Stimulated activated naive CD4-positive, alpha-beta T cell (primary cell): Measurements from ENCODE around the gene ZNF316.
A peak's percentile ranks its signal among the peaks of the same experiment; 100 is the strongest.
"Not testable (repeated sequence)": the region's sequence is repeated elsewhere in the genome, so short reads cannot be mapped to it uniquely, and the experiment has no call there.

ENCODE experiments used
- DNase-seq, 6 experiments: peaks; one replicate each; lab custom pipeline; 2025; lab: John Stamatoyannopoulos, UW

ZNF316 gene

DNA sequence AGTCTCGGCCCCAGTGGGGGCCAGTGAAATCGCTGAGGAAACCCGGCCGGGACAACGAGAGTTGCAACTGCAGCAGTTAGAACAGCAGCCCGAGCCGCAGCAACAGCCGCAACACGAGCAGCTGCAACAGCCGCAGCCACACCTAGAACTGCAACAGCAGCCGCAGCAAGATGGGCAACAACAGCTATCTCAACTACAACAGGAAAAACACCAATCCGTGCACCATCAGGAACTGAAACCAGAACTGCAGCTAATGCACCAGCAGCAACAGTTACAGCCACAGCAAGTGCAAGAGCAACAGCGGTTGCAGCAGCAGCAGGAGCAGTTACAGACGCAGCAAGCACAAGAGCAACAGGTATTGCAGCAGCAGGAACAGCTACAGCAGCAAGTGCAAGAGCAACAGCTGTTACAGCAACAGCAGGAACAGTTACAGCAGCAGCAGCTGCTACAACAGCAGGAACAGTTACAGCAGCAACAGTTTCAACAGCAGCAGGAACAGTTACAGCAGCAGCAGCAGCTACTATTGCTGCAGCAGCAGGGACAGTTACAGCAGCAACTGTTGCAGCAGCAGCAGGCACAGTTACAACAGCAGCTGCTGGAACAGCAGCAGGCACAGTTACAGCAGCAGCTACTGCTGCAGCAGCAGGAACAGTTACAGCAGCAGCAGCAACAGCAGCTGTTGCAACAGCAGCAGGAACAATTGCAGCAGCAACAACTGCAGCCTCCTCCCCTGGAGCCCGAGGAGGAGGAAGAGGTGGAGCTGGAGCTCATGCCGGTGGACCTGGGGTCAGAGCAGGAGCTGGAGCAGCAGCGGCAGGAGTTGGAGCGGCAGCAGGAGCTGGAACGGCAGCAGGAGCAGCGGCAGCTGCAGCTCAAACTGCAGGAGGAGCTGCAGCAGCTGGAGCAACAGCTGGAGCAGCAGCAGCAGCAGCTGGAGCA is 15.7 kb upstream of the ZNF316 start:
- DNase-seq: no peak

DNA sequence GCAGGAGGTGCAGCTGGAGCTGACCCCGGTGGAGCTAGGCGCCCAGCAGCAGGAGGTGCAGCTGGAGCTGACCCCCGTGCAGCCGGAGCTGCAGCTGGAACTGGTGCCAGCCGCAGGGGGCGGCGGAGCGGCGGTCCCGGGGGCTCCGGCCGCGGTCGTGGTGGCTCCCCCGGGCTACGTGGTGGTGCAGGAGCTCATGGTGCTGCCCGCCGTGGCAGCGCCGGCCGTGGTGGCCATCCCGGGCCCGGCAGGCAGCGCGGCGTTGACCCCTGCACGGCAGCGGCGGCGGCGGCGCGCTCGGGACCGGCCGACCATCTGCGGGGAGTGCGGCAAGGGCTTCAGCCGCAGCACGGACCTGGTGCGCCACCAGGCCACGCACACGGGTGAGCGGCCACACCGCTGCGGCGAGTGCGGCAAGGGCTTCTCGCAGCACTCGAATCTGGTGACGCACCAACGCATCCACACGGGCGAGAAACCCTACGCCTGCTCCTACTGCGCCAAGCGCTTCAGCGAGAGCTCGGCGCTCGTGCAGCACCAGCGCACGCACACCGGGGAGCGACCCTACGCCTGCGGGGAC is 14.9 kb upstream of the ZNF316 start:
- no peak for DNase-seq

DNA sequence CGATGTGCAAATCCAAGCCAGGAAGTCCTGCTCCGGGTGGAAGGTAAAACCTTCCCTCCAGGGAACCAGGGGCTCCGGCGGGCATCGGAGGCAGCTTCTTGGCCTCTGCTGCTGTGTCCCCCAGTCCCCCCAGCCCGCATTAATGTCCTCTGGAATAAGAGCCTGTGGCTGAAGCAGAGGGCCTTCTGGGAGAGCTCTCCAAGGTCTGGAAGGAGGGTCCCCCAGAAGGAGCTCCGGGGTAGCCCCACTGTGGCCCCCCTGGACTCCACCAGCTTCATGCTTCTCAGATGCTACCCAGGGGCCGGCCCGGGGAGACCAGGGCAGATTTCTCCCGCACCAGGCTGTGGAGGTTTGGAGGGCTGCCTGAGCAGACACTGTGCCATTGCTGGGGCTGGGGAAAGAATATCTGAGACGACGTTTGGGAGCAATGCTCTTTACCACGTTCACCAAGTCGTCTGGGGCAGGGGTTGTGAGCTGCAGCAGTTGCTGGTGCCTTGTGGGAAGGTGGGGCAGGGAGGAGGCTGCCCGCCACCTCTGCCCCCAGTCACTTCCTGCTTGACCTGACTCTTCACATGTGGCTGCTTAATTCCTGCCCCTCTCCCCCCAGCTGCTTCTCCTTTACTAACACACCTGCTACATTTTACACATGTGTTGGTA is 13.4 kb upstream of the ZNF316 start:
- DNase-seq: peak in 1 of 6 experiments; percentile 23

DNA sequence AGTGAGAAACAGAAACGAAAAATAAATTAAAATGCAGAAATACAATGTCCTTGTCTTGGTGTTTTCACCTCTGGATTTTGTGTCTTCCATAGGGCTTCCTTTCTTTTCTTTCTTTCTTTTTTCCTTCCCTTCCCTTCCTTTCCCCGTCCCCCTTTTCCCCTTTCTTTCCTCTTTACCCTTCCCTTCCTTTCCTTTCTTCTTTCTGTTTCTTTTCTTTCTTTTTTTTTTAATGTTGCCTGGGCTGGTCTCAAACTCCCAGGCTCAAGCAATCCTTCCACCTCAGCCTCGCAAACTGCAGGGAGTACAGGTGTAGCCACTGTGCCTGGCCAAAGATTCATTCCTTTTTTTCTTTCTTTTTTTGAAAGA is 12.9 kb upstream of the ZNF316 start:
- DNase-seq: no peak

DNA sequence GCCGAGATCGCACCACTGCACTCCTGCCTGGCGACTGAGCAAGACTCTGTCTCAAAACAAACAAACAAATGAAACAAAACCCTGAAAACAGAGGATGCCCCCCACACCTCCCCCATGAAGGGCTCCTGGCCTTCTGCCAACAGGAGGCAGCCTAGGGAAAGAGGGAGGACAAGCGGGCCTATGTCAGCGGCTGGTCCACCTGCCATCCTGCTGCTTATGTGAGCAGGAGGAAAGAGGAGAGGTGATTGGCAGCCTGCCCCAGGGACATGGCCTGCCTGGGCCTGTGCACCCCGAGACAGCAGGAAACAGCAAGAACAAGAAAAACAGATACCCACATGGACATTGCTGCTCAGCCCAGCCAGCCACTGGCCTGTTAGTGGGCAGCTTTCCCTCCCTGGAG is 9.1 kb upstream of the ZNF316 start:
- no peak for DNase-seq

DNA sequence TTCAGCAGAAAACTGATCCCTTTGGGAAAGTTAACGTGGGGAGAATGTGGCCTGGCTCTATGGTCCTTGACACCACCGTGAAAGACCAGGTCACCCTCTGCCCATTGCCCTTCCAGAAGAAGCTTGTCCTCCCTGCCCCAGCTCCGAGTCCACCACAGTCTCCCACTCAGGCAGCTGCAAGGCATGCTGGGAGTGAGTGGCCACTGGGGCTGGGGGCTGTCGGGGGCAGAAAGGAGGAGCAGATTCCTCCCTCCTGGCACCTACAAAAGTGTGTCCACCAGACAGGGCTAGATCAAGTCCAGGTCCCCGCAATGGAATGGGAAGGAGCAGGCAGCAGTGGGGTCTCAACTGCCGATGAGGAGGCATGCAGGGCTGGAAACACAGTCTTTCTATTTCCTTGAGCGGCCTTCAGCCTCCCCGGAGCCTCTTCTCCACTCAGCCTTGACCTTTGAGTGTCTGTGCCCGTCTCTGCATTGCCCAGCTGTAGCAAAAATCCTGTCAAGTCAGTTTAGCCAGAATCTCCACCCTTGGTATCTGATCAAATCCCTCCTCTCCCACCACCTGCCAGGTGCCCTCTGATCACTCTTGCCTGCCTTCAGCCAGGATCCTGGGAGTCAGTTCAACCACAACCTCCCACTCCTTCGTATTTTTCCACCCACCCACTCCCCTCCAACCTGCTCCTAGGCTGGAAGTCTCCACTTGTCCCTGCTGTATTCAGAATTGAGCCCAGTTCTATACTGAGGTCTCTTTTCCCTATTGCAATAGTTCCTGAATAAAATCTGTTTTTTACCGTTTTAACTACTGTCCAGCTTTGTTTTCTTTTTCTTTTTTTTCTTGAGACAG is 6.9 kb upstream of the ZNF316 start:
- no peak for DNase-seq

DNA sequence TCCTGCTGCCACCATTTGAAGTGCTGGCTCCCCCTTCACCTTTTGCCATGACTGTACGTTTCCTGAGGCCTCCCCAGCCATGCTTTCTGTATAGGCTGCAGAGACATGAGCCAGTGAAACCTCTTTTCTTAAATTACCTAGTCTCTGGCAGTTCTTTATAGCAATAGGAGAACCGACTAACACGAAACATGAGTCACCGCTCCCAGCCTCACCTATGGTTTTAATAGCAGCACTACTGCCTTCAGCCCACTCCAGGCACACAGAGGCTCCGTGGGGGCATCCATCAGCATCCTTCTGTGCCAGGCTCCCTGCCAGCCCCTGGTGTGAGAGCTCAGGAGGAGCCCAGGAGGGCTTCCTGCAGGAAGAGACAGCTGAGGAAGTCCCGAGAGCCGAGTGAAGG is 5.5 kb upstream of the ZNF316 start:
- no peak for DNase-seq

DNA sequence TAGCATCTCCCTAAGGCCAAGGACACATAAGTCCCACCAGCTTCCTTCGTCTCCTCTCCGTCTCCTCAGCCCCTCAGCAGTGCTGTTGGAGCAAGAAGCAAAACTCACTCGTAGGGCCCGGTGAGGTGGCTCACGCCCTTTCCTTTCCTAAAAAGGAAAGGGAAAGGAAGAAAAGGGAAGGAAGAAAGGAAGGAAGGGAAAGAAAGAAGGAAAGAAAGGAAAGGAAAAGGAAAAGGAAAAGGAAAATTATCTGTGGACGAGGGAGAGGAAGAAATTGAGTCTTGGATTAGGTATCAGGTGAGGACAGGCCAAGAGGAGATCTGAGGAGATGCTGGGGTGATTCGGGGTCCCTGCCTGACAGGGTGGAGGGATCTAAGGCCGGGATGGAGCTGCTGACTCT is 3.1 kb upstream of the ZNF316 start:
- DNase-seq: no peak

DNA sequence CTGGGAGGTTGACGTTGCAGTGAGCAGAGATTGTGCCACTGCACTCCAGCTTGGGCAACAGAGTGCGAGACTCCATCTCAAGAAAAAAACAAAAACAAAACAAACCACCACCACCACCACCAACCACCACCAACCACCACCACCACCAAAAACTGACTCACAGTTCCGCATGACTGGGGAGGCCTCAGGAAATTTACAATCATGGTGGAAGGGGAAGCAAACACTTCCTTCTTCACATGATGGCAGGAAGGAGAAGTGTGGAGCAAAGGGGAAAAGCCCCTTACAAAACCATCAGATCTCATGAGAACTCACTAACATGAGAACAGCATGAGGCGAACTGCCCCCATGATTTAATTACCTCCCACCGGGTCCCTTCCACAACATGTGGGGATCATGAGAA is 2.1 kb upstream of the ZNF316 start:
- not testable (repeated sequence) for DNase-seq

DNA sequence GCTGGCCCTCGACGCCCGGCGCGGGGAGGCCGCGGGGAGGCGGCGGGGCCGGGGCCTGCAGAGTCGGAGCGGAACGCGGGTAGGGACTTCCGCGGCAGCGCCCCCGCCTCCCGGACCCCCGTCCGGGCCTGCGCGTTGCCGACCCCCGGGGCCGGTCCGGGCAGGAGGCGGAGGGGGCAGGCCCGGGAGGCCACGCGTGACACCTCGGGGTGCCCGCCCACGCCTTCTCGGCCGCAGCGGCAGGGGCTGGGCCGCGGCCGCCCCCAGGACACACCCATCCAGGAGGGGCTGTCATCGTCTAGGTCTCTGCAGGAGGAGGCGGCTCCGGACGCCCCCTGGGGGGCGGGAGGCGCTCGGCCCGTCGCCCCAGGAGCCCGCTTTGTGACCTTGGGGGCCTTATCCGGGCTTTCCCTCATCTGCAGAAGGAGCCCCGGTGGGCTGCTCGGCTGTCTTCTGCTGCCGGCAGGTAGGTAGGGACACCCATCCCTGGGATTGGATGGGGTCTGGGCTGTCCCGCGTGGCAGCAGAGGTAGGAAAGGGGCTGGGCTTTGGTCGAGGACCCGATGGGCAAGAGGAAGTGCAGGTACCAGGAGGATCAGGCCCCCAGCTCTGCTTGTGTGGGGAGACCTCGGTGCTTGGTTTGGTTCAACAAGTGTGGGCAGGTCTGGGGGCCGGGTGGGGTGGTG is 569 bp downstream of the ZNF316 start:
- DNase-seq: peak; percentile 15 to 60 (median 37)

DNA sequence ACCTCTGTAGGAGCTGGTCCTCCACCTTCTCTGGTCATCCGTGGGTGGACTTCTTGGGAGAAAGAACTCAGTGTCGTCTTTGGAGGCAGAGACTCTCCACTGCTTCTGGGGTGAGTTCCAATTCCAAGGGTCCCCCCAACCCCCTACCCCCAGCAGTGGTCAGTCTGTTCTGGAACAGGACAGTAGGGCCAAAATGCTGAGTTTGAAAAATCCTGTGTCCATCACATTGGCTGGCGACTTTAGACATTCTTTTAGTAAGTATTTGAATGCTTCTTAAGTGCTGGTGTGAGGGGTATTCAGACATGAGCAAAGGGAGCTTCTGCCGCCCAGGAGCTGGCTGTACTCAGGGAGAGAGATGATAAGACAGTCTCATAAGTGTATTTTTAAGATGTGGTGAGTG is 1.9 kb downstream of the ZNF316 start:
- no peak for DNase-seq

DNA sequence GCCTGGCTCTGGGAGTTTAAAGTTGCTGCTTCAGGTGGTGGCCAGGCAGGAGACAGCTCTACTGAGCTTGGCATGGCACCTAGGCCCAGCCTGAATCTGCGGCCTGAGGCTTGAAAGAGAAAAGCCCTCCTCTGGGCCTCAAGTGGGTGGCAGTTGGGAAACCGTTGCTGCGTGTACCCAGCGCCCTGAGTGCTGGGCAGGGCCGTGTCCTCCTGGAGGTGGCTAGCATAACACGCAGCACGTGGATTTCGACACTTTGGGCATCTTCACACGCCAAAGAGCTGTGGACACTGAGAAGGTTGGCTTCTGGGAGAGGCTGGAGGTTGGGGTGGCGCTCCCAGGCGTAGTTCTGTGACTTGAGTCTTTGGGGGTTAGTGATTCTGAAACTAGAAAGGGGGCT is 2.5 kb downstream of the ZNF316 start:
- DNase-seq: no peak

DNA sequence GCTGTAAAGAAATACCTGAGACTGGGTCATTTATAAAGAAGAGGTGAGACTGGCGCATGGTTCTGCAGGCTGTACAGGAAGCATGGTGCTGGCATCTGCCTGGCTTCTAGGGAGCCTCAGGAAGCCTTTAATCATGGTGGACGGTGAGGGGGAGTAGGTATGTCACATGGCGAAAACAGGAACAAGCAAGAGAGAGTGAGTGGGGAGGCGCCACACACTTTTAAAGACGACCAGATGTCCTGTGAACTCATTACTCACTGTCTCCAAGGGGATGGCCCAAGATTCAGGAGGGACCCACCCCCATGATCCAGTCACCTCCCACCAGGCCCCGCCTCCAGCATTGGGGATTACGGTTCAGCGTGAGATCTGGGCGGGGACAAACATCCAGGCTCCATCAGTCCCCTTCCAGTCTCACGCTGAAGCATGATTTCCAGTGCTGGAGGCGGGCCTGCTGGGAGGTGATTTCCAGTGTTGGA is 3.2 kb downstream of the ZNF316 start:
- DNase-seq: no peak

DNA sequence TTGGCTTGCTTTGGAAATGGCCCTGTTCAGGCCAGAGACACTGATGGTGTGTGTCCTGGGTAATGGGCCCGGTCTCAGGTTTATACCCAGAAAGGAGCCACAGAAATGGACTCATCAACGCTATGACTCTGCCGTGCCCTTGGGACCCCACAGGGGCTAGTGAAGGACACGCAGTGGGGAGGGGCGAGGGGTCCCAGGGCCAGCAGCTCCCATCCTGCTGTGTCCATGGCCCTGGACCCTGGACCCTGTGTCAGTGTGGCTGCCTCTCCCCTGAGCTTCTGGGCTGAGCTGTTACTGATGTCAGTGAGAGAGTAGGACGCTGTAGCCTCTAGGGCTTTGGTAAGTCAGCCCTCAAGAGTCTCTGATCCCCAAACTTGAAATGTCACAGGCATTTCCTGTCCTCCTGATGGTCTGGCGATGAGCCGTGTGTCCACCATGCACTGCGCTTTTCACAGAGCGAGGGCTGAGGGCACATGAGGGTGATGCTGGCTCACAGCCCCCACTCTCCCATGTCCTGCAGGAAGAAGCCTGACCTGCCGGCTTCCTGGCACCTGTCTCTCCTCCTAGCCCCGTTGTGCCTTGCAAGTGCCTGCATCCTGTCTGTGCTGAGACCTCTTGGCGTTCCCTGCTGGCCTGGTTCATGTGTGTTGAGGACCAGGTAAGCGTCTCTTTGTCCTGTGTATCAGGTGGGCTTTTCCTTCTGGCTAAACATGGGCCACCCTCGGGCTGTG is 4.4 kb downstream of the ZNF316 start:
- no peak for DNase-seq

DNA sequence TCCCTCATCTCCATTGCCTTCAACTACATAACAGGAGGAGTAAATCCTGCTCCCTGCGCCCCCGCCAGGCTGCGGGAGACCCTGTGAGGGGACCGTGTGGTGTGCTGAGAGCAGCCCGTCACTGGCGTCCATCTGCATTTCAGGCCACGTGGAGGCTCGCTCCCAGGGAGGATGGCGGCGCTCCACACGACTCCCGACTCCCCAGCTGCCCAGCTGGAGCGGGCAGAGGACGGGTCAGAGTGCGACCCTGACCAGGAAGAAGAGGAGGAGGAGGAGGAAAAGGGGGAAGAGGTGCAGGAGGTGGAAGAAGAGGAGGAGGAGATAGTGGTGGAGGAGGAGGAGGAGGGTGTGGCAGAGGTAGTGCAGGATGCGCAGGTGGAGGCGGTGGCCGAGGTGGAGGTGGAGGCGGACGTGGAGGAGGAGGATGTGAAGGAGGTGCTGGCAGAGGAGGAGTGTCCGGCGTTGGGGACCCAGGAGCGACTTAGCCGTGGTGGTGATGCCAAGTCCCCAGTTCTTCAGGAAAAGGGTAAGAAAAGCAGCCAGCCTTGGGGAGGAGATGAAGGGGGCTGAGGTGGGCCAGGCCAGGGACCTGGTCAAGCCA is 5.2 kb downstream of the ZNF316 start:
- DNase-seq: no peak

DNA sequence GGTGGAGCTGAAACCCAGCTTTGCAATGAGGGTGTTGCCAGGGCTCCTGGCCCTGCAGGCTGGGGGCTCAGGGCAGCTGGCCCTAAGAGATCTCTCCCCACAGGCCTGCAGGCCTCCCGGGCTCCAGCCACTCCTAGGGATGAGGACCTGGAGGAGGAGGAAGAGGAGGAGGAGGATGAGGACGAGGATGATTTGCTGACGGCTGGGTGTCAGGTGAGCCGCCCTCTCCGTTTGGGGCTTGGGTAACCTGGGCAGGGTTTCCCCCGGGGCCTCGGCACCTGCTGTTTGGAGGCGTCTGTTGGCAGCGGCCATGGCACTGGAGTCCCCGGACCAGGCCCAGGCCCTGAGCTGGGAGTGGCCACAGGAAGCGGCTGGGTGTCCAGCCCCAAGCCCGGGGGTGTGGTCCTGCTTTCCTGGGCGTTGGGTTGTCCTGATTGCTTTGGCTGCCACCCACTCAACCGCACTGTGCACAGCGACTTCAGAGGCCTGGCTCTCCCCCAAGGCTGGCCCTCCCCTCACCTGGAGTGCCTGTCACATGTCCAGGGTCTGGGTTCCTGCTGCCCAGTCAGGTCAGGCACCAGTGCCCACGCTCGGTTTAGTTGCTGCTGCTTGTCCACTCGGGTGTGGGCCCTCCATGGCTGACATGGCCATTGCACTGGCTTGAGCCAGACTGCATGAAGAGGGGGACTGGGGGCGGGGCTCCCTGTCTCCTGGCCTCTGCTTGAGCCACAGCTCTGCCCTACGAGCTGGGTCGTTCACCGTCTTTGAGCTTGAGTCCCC is 5.9 kb downstream of the ZNF316 start:
- DNase-seq: no peak

DNA sequence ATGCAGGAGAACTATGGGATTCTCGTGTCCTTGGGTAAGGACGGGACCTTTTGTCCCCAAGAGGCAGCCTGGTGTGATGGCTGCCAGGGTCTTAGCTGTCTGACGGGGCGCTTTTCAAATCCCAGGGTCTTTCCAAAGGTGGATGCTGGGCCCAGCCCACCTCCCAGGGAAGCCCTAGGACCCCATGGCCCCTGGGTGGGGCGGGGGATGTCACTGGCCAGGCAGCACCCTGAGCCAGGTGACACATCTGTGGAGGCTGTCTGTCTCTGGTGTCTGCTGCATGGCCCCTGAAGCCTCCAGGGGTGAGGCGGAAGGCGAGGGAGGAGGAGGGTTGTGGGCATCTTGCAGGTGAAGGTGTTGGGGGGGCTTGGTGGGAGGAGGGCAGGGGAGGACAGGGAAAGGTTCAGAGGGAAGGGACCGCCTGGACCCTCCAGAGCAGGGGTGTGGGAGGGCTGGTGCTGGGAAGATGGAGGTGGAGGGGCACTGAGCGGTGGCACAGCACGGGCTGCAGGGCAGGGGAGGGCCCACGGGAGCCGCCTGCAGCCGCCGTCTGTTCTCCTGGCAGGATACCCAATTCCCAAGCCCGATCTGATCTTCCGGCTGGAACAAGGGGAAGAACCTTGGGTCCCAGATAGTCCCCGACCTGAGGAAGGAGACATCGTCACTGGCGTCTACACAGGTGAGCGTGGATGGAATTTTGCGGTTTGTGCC is 7.0 kb downstream of the ZNF316 start:
- DNase-seq: no peak

DNA sequence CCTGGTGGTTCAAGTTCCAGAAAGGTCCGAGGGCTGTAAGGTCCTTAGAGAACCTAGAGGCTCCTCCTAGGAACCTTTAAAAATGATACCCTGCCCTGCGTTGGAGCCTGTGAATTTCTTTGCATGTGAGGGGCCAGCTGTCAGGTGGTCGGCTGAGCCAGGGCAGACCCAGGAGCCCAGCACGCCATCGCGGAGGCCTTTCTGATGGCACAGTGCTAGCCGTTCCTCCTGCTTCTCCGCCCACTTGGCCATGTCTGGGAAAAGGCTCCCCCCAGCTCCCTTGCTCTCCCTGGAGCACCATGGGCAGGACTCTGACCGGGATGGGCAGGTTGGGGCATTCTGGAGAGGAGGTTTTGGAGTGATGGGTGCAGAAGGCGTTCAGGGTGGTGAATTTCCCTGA is 7.6 kb downstream of the ZNF316 start:
- DNase-seq: no peak

DNA sequence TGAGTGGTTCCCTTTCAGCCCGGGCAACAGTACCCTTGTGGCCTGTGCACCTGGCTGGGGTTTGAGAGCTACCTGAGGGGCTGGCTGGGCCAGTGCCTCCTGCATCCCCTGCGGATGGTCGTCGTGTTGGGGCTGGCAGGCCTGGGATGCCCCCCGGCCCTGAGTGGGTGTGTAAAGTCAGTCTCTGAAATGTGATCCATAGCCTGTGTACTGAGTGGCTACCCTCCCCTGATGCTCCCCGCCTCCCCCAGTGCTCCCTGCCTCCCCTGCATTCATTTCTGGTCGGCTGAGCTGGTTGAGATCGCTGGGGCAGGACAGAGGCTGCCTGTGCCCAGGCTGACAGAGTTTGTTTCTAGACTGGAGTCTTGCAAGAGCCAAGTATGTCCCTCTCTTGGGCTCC is 9.3 kb downstream of the ZNF316 start:
- no peak for DNase-seq
